ENCODE results near the gene PRAMEF2. TPM values are rescaled to one million over a fixed set of nuclear protein-coding genes. Genes with fewer than 3 reads are reported as not detected.

Gene PRAMEF2
- total RNA-seq, result not detected

GRCh38 chr1:12856786-12857185 lies at the start of gene PRAMEF2:
Gene PRAMEF2, plus strand, starts transcription at chr1:12857086. Its CDS starts 1,924 bp downstream, at chr1:12859010.

GRCh38 chr1:12831310-12831709 lies 25.6 kb upstream of the PRAMEF2 start, which contains the start of gene PRAMEF11:
Gene PRAMEF11, minus strand, starts transcription at chr1:12831410. Its CDS starts 2,621 bp downstream, at chr1:12828789.

GRCh38 chr1:12848620-12849019 lies 8.3 kb upstream of the PRAMEF2 start, which contains the start of gene HNRNPCL1:
Gene HNRNPCL1, minus strand, starts transcription at chr1:12848720. Its CDS starts 431 bp downstream, at chr1:12848289.

GRCh38 chr1:12886101-12886500 lies 29.2 kb downstream of the PRAMEF2 start, which contains the start of gene PRAMEF4:
Gene PRAMEF4, minus strand, starts transcription at chr1:12886201. Its CDS starts 2,807 bp downstream, at chr1:12883394.

DNA sequence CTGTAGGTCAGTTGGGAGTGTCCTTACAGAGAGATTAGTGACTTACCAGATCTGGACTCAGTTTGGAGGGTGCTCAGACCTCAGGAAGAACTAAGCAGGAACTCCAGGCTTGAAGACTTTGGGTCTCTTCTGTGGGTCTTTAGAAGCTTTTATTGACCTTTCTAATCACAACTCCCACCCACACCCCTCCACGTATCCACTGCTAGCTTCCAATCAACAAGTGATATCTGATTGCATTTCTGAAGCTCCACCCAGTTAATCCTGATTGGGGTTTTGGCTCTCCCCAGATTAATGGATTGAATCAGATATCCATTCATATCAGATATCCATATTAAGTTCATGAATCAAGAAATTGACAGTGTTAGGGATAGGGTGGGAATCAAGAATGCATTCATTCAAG lies 41.3 kb downstream of the PRAMEF2 start, which contains the start of gene PRAMEF10:
PRAMEF10 (minus strand) TSS at position 101 of the 400 bp plus-strand sequence. CDS start 2,423 bp downstream, outside the sequence.

Other genes with a start within 250 kb of the PRAMEF2 start
- 10 to 100 TPM; 67.5 to 74.3 TPM for gene DHRS3, start 238.9 kb upstream of the PRAMEF2 start, total RNA-seq
- gene AADACL4, start 213.0 kb upstream of the PRAMEF2 start, total RNA-seq, result not detected
- gene AADACL3, start 141.0 kb upstream of the PRAMEF2 start, total RNA-seq, result not detected
- not detected for gene CFAP107, start 110.9 kb upstream of the PRAMEF2 start, total RNA-seq
- gene PRAMEF12, start 83.3 kb upstream of the PRAMEF2 start, total RNA-seq, result not detected
- gene PRAMEF1, start 65.7 kb upstream of the PRAMEF2 start, total RNA-seq, result not detected
- not detected for gene PRAMEF11, start 25.7 kb upstream of the PRAMEF2 start, total RNA-seq
- gene HNRNPCL1, start 8.4 kb upstream of the PRAMEF2 start, total RNA-seq, result not detected
- not detected for gene PRAMEF4, start 29.1 kb downstream of the PRAMEF2 start, total RNA-seq
- gene PRAMEF10, start 41.2 kb downstream of the PRAMEF2 start, total RNA-seq, result not detected
- not detected for gene PRAMEF7, start 59.5 kb downstream of the PRAMEF2 start, total RNA-seq
- not detected for gene PRAMEF6, start 90.5 kb downstream of the PRAMEF2 start, total RNA-seq
- not detected for gene PRAMEF27, start 199.5 kb downstream of the PRAMEF2 start, total RNA-seq
- gene HNRNPCL3, start 203.7 kb downstream of the PRAMEF2 start, total RNA-seq, result not detected
- gene PRAMEF25, start 213.7 kb downstream of the PRAMEF2 start, total RNA-seq, result not detected